Panc1 (cell line): ENCODE data around the gene PCNX2.

Experiments
- CTCF ChIP-seq: fragments of 450-650 bp; IDR thresholded peaks from 2 replicates; pipeline ENCODE4 v1.5.1; 2017; ENCODE audit warnings: mild to moderate bottlenecking
- POLR2AphosphoS5 ChIP-seq: IDR thresholded peaks from 2 replicates; pipeline ENCODE4 v1.6.1; 2012; ENCODE audit warnings: mild to moderate bottlenecking, low read depth, low read length, moderate library complexity

DNA sequence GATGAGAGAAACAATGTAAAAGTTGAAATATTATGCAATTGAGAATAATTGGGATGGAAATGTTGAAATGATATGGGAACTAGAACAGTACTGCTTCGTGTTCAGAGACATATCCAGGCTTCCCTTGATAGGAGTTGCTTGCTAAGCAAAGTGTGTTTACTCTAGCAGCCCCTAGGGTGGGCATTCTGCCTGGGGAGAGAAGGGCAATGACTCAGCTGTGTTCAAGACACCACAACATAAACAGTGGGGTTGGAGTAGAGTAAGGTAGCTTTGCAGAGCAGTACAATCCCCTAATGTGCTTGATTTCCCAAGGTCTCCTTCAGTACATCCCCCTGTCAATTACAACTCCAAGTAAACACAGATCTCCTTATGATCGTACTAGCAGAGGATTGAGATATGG, 4.8 kb upstream of the PCNX2 start:
- no peak for TF ChIP-seq CTCF
- no peak for TF ChIP-seq POLR2AphosphoS5
